Activated CD8-positive, alpha-beta T cell treated with anti-CD3 and anti-CD28 coated beads, Interleukin-2, amount 10 ng/mL, durations not matched to agents 7 days and 5 days (primary cell): ENCODE data around the gene KLK2. TPM values are rescaled to one million over a fixed set of nuclear protein-coding genes. Genes with fewer than 3 reads are reported as not detected.
"Not testable (repeated sequence)": the region's sequence is repeated elsewhere in the genome, so short reads cannot be mapped to it uniquely, and the experiment has no call there.

Experiments used
- ATAC-seq: fragments of 150-1000 bp; cut with Tn5 transposase; one replicate; pipeline ENCODE4 v1.10.0; 2021; ENCODE audit warnings: moderate library complexity
- CTCF ChIA-PET: fragments of 350-600 bp; sonication (Branson Sonifier 250); formaldehyde crosslinking; loops from one replicate; lab custom pipeline; 2021; ENCODE audit warnings: antibody characterized with exemption; lab: Charles Lee
- POLR2A ChIA-PET: fragments of 350-600 bp; sonication (Branson Sonifier 250); formaldehyde crosslinking; loops from one replicate; lab custom pipeline; 2021; ENCODE audit warnings: antibody characterized with exemption; lab: Charles Lee
- DNase-seq: peaks from one replicate; pipeline ENCODE4 v3.0.0-alpha.2; 2020
- H3K27ac Mint-ChIP-seq: one replicate; pipeline ENCODE4 v1.8.0; 2021; ENCODE audit warnings: mild to moderate bottlenecking, mixed read lengths
- H3K27me3 Mint-ChIP-seq: one replicate; pipeline ENCODE4 v1.8.0; 2021; ENCODE audit warnings: low read depth, mixed read lengths
- H3K36me3 Mint-ChIP-seq: one replicate; pipeline ENCODE4 v1.8.0; 2021; ENCODE audit warnings: low read depth, mixed read lengths
- H3K4me1 Mint-ChIP-seq: one replicate; pipeline ENCODE4 v1.8.0; 2021; ENCODE audit warnings: low read depth, mixed read lengths
- H3K4me3 Mint-ChIP-seq: one replicate; pipeline ENCODE4 v1.8.0; 2021; ENCODE audit warnings: mild to moderate bottlenecking, mixed read lengths
- H3K9me3 Mint-ChIP-seq: one replicate; pipeline ENCODE4 v1.8.0; 2022; ENCODE audit warnings: mixed read lengths; ENCODE audit not compliant: insufficient read depth
- total RNA-seq, 2 experiments: library from RNA; stranded (reverse); gene quantifications; one replicate each; pipeline ENCODE4 v1.2.3, GENCODE V29; 2021

The KLK2 gene
- total RNA-seq, 2 experiments from 2014 or later = not detected

DNA sequence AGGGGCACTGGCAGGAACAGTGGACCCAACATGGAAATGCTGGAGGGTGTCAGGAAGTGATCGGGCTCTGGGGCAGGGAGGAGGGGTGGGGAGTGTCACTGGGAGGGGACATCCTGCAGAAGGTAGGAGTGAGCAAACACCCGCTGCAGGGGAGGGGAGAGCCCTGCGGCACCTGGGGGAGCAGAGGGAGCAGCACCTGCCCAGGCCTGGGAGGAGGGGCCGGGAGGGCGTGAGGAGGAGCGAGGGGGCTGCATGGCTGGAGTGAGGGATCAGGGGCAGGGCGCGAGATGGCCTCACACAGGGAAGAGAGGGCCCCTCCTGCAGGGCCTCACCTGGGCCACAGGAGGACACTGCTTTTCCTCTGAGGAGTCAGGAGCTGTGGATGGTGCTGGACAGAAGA is 4.1 kb downstream of the KLK2 start:
- no peaks in the 10 kb centered on the region for H3K36me3 Mint-ChIP-seq
- CTCF ChIA-PET = interaction anchor here (1.3 kb wide), 1 partner anchor 11 kb away, joined by 3 read pairs; no protein-coding TSS in a partner anchor

DNA sequence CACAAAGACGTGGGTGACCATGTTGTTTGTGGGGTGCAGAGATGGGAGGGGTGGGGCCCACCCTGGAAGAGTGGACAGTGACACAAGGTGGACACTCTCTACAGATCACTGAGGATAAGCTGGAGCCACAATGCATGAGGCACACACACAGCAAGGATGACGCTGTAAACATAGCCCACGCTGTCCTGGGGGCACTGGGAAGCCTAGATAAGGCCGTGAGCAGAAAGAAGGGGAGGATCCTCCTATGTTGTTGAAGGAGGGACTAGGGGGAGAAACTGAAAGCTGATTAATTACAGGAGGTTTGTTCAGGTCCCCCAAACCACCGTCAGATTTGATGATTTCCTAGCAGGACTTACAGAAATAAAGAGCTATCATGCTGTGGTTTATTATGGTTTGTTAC is 5.6 kb downstream of the KLK2 start:
- POLR2A ChIA-PET = no interaction called here
- Mint-ChIP-seq H3K36me3 (no peaks in the 10 kb centered on the region), H3K27ac (no peak overlapping the region), H3K4me3 (no peak overlapping the region), H3K9me3 (no peaks in the 10 kb centered on the region), H3K4me1 (no peaks in the 10 kb centered on the region), H3K27me3 (peaks cover 20% of the 10 kb centered on the region)
- CTCF ChIA-PET = interaction anchor here (0.8 to 1.3 kb wide), 3 partner anchors 10 to 43 kb away, joined by 3 read pairs; no protein-coding TSS in a partner anchor
- ATAC-seq (no peak), DNase-seq (no peak)

More for the DNA sequence above, 4.1 kb downstream of the KLK2 start:
- no peak for DNase-seq
- Mint-ChIP-seq H3K9me3 (no peaks in the 10 kb centered on the region), H3K4me3 (no peak overlapping the region), H3K4me1 (no peaks in the 10 kb centered on the region), H3K27ac (no peak overlapping the region), H3K27me3 (peaks cover 17% of the 10 kb centered on the region)
- POLR2A ChIA-PET = no interaction called here
- no peak for ATAC-seq

GRCh38 chr19:50880241-50880640 is 7.0 kb downstream of the KLK2 start:
- Mint-ChIP-seq H3K36me3 (no peaks in the 10 kb centered on the region), H3K27ac (no peak overlapping the region), H3K27me3 (peaks cover 23% of the 10 kb centered on the region), H3K4me1 (no peaks in the 10 kb centered on the region), H3K4me3 (no peak overlapping the region), H3K9me3 (no peaks in the 10 kb centered on the region)
- POLR2A ChIA-PET = no interaction called here
- ATAC-seq = no peak
- CTCF ChIA-PET = no interaction called here
- DNase-seq = no peak

GRCh38 chr19:50882188-50882587 is 8.9 kb downstream of the KLK2 start:
- H3K9me3 Mint-ChIP-seq = no peaks in the 10 kb centered on the region
- DNase-seq (no peak), ATAC-seq (no peak)
- CTCF ChIA-PET = no interaction called here
- H3K27ac Mint-ChIP-seq = no peak overlapping the region
- H3K27me3 Mint-ChIP-seq = peaks cover 26% of the 10 kb centered on the region
- no peaks in the 10 kb centered on the region for H3K4me1 Mint-ChIP-seq
- POLR2A ChIA-PET = no interaction called here
- no peaks in the 10 kb centered on the region for H3K36me3 Mint-ChIP-seq
- no peak overlapping the region for H3K4me3 Mint-ChIP-seq

DNA sequence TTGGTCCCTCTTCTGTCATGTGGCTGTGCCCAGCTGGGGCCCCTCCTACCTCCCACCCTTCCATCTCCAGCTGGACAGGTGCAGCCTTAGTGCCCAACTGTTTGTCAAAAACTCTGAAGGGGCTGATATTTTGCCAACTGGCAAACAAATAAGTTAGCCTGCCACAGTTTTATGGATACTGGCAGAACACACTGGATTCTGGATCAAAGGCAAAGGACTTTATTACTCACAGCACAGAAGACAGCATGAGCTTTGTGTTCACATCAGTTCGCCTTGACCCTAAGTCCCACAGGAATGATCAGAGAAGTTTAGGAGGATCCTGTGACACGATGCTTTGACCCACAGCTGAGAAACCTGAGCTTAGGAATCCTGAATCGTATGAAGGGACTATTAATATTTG is 16.4 kb downstream of the KLK2 start:
- ATAC-seq = no peak
- H3K27me3 Mint-ChIP-seq = peaks cover 12% of the 10 kb centered on the region

GRCh38 chr19:50890422-50891252 is 17.4 kb downstream of the KLK2 start:
- ChIA-PET CTCF (interaction anchor here (1.1 kb wide), 1 partner anchor 31 kb away, joined by 3 read pairs; no protein-coding TSS in a partner anchor), POLR2A (no interaction called here)
- H3K9me3 Mint-ChIP-seq = no peaks in the 10 kb centered on the region
- no peak overlapping the region for H3K4me3 Mint-ChIP-seq
- no peak overlapping the region for H3K27ac Mint-ChIP-seq
- no peaks in the 10 kb centered on the region for H3K4me1 Mint-ChIP-seq
- H3K36me3 Mint-ChIP-seq = no peaks in the 10 kb centered on the region
- no peak for DNase-seq
- no peak for ATAC-seq
- H3K27me3 Mint-ChIP-seq = peaks cover 9% of the 10 kb centered on the region

More for the DNA sequence above, 16.4 kb downstream of the KLK2 start:
- ChIA-PET CTCF (interaction anchor here (1.1 to 1.5 kb wide), 2 partner anchors 11 to 32 kb away, joined by 3 read pairs; no protein-coding TSS in a partner anchor), POLR2A (no interaction called here)
- no peaks in the 10 kb centered on the region for H3K9me3 Mint-ChIP-seq
- H3K4me3 Mint-ChIP-seq = no peak overlapping the region
- no peak for DNase-seq
- no peaks in the 10 kb centered on the region for H3K36me3 Mint-ChIP-seq
- H3K4me1 Mint-ChIP-seq = no peaks in the 10 kb centered on the region
- H3K27ac Mint-ChIP-seq = no peak overlapping the region

DNA sequence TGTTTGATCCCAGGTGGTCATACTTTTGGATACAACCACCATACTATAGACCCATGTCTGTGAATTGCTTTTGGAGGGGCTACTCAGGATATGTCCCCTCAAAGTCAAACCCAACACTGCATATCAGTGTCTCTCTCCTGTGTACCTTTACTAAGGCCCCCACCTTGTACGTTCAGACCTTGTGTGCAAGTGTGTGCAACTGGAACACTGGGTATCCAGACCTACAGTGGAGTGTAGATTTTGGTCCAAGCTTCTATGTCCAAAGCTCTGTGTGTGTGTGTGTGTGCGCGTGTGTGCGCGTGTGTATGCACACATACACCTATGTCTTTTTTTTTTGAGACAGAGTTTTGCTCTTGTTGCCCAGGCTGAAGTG is 18.0 kb downstream of the KLK2 start:
- DNase-seq = no peak
- CTCF ChIA-PET = interaction anchor here (1.2 kb wide), 2 partner anchors 14 to 31 kb away, joined by 3 read pairs; no protein-coding TSS in a partner anchor
- no peak overlapping the region for H3K27ac Mint-ChIP-seq

DNA sequence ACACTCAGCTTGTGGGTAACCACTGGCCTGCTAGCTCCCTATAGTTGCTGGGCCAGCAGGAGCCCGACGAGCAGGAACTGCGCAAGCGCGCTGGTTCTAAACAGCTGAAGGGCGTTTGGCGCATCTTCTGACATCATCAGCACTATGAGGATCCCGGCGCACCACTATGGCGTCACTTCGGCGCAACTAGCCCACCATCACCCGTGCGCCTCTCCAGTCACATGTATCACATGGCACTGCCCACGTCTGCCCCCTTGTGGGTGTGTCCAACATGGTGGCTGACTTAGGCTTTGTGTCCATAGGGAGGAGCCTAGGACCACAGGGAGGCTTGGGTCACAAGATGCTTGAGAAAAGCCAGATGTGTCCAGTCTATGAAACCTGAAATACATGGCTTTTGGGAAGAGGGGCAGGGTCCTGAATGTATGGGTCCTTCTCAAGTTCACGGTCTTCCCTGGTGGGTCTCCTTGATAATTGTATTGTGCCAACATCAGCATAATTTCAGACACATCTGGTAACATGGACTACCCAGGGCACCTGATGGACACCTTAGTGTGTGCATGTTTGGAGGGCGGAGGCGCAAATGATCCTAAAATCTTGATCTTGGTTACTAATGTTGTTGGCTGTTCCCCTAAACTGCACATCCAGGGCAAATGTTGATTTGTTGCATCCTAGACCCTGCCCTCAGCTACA is 20.0 kb downstream of the KLK2 start:
- ChIA-PET POLR2A (no interaction called here), CTCF (no interaction called here)
- Mint-ChIP-seq H3K4me3 (no peak overlapping the region), H3K27ac (no peak overlapping the region), H3K4me1 (peaks cover 2% of the 10 kb centered on the region), H3K36me3 (no peaks in the 10 kb centered on the region), H3K27me3 (peaks cover 9% of the 10 kb centered on the region), H3K9me3 (no peaks in the 10 kb centered on the region)
- ATAC-seq = no peak
- no peak for DNase-seq

More for the DNA sequence above, 18.0 kb downstream of the KLK2 start:
- no peaks in the 10 kb centered on the region for H3K4me1 Mint-ChIP-seq
- H3K9me3 Mint-ChIP-seq = no peaks in the 10 kb centered on the region
- no peak overlapping the region for H3K4me3 Mint-ChIP-seq
- H3K36me3 Mint-ChIP-seq = no peaks in the 10 kb centered on the region
- POLR2A ChIA-PET = no interaction called here
- H3K27me3 Mint-ChIP-seq = peaks cover 9% of the 10 kb centered on the region
- ATAC-seq = no peak

- POLR2A ChIA-PET = no interaction called here
- Mint-ChIP-seq H3K9me3 (no peaks in the 10 kb centered on the region), H3K36me3 (no peaks in the 10 kb centered on the region), H3K4me1 (peaks cover 2% of the 10 kb centered on the region), H3K27ac (no peak overlapping the region), H3K27me3 (peaks cover 14% of the 10 kb centered on the region), H3K4me3 (no peak overlapping the region)
- DNase-seq (no peak), ATAC-seq (no peak)
- CTCF ChIA-PET = no interaction called here
Observed at GRCh38 chr19:50894478-50895356, 21.5 kb downstream of the KLK2 start.

GRCh38 chr19:50896089-50896590 is 22.9 kb downstream of the KLK2 start:
- DNase-seq, ATAC-seq, H3K36me3 Mint-ChIP-seq, H3K4me3 Mint-ChIP-seq, H3K4me1 Mint-ChIP-seq, CTCF ChIA-PET, H3K9me3 Mint-ChIP-seq, POLR2A ChIA-PET, H3K27ac Mint-ChIP-seq: not testable (repeated sequence)
- peaks cover 14% of the 10 kb centered on the region for H3K27me3 Mint-ChIP-seq

DNA sequence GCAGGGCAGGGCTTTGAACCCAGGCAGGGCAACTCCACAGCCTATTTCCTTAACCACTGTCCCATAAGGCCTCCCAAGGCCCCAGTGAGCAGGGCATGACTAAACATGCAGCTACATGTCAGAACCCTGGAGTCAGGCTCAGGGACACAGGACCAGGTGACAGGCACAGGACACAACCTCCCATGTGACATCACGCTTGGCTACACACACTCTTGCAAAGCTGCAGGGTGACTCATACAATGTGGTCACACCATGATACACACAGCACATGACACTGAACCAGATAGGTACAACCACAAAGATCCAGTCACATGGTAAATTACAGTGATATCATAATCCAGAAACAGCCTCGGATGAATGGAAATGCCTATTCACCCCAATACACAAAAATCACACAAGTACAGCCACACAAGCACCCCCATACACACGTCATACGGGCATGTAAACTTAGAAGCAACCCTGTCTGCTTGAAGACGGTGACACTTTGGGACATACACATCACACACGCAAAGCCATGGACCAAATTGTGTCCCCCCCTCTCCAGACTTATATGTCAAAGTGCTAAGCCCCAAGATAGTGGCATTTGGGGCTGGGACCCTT is 23.5 kb downstream of the KLK2 start:
- Mint-ChIP-seq H3K27me3 (peaks cover 14% of the 10 kb centered on the region), H3K36me3 (no peaks in the 10 kb centered on the region), H3K9me3 (no peaks in the 10 kb centered on the region), H3K27ac (no peak overlapping the region), H3K4me3 (no peak overlapping the region), H3K4me1 (peaks cover 2% of the 10 kb centered on the region)
- peak; percentile 76 for ATAC-seq
- ChIA-PET CTCF (no interaction called here), POLR2A (no interaction called here)
- peak; percentile 33 for DNase-seq
